HT-29 (cell line): ENCODE data around the gene PHEX. TPM values are rescaled to one million over a fixed set of nuclear protein-coding genes. Genes with fewer than 3 reads are reported as not detected.
A peak's percentile ranks its signal among the peaks of the same experiment; 100 is the strongest.

Source experiments
- DNase-seq: peaks from one replicate; pipeline ENCODE4 v3.0.0-alpha.2; 2015; ENCODE audit warnings: low spot score
- total RNA-seq: library from RNA; depleted of rRNA; stranded (reverse); fragments of >200 nt; shearing (Covaris generic); gene quantifications from 2 replicates; pipeline ENCODE4 v1.2.3, GENCODE V29; 2014

The PHEX gene
- total RNA-seq, 1 experiment from 2014 or later: 0.18 TPM

DNA sequence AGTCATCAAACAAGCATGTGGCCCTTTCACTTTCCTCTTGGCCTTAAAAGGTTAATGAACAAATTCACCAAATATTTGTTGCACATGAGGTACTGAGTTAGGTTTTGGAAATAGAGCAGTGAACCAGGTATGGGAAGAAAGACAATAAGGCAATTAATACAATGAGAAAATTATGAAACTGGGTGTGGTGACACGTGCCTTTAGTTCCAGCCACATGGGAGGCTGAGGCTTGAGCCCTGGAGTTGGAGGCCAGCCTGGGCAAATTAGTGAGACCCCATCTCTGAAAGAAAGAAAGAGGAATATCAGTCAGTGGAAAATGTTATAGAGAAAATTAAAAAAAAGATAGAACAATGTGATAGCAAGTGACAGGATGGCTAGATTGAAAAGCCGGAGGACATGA, 8.1 kb downstream of the PHEX start:
- no peak for DNase-seq

DNA sequence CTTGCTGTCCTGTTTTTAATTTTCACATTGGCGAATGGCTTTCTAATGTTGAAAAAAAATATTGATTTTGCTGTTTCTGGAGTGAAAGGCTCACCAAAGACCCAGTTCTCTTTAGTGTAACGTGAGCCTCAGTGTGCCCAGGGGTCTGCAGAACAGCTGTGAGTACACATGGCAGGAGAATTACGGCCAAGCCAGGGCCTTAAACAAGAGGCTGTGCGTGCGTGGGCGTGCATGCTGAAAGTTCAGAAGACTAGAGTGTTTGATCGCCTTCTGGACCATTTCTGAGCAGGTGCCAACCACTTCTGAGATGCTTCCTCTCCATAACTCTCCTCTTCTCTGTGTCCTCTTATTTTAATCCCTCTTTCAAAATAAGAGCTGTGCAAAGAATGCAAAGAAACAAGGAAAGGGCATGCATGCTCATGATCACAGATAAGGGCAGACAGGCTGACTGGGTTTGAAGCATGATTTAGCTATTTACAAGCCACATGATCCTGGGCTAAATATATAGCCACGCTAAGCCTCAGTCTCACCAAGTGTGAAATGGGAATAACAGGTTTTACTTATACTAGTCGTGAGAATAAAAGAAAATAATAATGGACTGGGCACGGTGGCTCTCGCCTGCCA, 9.9 kb downstream of the PHEX start:
- DNase-seq: no peak

DNA sequence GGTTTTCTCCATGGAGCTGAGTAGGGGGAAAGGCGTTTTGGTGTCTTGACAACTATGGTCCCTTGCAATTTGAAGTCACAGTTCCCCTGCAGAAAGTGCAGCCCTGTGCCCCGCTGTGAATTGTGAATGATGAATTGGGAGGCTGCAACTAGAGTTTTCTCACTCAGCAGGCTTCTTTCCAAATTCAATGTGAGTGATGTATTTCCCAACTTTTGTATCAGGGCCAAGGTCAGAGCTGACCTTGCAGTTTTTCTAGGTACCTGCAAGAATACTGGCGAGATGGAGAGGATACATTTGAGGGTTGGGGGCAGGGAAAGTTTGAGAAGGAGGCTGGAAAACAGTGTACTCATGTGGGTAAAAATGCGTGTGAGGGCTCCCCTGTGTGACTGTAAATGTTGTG, 11.7 kb downstream of the PHEX start:
- no peak for DNase-seq

DNA sequence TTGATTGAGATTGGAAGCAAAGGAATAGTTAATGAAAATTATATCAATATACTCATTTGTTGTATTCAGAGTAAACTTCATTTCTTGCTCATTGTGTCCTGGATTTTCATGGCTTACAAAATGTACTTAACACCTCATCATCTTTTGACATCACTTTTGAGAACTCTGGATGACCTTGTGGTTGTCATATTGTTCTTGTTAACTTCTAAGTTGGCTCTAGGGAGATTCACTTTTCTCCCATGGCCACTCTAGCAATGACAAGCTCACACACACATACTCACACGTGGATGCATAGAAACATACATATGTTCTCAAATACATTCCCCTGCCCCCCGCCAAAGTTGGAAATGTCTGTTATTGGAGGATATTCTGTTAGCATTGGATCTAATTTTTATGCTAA, 15.3 kb downstream of the PHEX start:
- no peak for DNase-seq

DNA sequence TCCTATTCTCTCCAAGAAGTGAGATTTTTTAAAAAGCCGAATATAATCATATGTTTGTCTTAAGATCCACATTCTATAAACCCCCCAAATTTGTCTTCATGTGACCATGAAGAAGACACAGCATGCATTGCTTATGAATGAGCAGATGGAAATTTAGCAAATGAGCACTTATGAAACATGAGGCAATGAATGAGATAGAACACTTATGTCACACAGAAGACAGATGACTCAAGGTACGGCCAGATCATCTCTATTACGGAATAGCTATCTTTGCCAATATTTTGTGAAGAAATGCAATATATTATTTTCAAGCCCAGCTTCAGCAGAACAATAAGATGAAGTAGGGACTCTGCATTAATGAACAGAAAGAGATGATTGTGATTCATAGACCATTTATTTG, 21.4 kb downstream of the PHEX start:
- DNase-seq: no peak

DNA sequence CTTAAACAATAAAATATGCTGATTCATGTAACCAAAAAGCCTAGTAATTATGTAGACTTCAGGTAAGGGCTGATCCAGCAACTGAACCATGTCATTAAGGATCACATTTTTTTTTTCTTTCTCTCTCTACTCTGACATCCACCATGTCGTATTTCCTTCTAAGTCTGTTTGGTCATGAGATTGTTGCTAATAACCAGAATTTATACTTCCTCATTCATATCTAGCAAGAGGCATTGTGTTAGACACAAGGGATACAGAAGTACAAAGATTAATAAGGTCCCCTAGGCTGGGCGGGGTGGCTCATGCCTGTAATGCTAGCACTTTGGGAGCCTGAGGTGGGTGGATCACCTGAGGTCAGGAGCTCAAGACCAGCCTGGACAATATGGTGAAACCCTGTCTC, 24.1 kb downstream of the PHEX start:
- DNase-seq: no peak

DNA sequence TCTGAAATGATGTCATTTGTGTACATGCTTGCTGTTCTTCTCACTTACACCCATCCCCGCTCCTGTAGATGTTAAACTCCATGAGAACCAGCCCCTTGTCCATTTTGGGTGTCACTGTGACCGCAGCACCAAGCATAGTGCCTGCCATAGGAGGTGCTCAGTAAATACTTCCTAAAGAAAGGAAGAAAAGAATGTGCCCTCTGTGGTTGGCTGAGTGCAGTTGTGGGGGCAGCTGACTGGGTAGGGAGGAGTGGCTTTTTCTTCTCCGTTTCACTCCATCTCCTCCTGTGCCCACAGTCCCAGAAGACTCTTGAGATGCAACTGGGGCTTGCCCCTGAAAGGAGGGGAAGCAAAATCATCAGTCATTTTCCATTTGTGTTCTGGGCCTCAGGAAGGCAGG, 25.5 kb downstream of the PHEX start:
- DNase-seq: no peak

DNA sequence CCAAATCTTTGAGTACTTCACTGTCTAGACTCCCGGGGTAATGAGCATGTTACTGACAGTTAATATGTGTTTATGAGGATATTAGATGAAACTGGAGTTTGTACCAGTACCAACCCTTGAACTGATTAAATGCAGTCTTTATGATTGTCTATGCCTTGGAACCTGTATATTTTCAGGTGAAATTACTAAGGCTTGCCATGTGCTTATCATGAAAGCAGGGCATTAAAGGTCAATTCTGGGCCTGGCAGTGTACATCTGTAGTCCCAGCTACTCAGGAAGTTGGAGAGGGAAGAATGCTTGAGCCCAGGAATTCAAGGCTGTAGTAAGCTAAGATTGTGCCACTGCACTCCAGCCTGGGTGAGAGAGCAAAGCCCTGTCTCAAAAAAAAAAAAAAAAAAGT, 27.6 kb downstream of the PHEX start:
- no peak for DNase-seq

DNA sequence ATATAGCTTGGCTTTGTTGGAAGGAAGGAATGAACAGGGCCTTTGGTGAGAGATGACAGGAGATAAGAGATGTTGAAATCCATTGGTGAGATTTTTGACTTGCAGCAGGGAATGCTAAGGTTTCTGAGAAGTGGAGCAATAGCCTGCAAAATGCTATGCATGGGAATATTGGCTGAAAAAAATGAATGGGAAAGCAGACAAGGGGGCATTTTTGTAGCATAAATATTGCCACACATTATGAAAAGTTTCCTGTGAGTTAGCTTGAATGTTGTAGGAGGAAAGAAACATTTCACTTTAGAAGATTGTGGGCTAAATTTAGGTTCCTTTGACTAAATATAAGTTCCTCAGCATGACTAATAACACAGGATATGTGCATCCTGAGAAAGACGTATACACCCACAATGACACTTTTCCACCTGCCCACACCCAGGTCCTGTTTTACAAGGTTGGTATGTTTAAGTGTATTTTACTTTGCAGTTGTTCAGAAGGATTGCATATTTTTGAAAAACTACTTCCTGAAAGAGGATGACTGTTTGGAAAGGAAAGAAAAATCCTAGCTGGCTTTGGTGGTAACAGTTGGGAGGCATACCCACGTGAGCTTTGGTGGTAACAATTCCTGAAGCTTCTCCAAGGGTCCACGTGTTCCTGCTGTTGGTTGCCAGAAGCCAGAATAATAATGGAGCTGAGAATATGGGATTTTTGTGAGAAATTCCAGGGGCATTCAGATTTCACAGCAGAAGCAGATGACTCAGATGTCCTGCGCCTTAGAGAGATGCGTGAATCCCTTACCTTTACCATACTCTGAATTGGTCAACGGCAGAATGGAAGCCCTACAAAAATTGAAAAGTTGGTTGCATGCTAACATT, 28.5 kb downstream of the PHEX start:
- DNase-seq: no peak

DNA sequence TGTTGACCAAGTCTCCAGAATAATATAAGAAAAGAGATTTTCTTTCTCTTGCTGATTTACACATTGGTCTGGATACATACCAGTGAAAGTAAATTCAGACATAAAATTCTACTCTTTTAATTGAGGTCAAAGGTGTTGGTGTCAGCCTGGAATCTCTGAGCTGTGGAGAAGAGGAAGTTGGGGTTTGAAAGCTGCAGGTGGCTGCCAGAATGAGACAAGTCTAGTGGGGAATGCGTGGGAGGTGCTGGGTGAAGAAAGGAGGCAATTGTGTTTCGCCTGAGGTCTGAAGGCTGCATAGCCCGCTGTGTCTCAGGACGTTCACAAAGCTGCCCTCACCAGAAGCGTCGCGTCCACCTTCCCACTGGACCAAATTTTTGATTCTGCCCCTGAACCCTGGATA, 31.2 kb downstream of the PHEX start:
- DNase-seq: peak; percentile 11

DNA sequence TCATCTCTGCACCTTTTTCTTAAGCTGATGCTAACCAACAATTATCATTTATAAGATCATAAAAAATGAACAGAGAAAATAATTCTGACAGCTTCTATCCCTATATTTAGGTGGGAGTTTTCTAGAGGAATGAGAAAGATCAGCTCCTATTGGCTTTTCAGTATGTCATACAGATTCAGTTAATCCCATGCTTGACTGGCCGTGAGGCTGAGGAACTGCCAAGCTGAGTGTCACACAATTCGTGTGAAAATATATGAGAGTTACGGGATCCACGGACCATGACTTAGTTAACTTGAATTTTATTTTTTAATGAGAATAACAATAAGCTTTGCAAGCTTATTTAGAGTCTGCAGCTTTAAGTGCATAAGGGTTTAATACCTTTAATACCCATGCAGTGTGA, 37.5 kb downstream of the PHEX start:
- DNase-seq: no peak

DNA sequence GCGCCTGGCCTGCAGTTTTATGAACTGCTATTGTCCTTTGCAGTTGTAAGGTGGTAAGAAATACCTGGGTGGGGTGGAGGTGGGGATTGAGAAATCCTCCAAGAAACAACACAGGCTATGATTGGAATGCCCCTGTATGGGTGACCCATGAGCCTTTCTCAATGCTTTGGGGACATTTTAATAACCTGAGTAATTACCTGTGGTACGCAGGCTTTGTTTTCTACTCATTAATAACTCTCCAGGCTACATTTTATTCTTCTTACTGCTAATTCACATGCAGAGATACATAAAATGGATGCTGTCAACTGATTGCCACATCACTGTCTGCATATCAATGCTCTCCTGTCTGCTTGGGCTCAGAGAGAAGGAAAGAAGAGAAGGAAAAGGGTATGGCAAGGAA, 41.8 kb downstream of the PHEX start:
- no peak for DNase-seq

DNA sequence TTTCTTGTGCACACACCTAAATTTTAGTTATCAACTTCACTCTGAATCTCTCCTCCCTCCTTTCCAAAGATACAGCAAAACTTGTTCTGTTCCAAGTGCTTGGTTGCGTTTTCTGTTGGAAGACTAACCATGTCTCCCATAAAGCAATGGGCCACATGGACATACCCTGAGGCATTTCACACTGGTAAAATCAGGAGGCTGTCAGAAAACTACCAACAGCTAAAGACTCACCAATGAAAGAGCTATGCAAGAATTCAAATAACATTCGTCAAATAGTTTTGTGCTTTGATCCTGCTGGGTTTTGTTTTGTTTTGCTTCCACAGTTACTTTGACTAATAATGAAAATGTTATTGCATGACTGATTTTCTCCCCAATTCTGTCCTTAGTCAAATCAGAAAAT, 46.0 kb downstream of the PHEX start:
- no peak for DNase-seq

DNA sequence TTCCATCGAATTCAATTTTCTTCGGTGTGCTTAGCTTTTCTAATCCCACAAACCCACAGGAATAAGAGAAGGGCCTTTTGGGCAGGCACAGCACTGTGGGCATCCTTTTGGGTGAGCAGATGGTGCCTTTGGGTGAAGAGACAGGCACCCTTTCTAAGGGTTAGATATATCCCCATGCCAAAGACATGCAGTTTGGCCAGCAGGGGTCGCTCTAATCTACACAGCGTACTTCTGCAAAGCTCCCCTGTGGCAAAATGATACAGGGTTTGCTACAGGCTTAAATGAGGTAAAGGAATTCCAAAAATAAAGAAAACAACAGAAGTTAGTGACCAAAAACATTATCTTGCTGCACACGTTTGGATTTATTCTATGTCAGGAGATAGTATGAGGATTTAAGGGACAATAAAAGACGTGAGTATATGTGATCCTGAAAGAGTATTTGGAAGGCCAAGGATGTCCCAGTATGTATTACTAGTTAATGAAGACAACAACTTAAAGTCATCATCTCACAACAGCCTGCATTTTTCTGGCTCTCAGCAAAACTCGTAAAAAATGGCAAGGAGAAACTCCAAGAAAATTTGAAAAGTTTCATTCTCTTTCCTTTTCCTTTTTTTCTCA, 49.5 kb downstream of the PHEX start:
- peak; percentile 79 for DNase-seq

DNA sequence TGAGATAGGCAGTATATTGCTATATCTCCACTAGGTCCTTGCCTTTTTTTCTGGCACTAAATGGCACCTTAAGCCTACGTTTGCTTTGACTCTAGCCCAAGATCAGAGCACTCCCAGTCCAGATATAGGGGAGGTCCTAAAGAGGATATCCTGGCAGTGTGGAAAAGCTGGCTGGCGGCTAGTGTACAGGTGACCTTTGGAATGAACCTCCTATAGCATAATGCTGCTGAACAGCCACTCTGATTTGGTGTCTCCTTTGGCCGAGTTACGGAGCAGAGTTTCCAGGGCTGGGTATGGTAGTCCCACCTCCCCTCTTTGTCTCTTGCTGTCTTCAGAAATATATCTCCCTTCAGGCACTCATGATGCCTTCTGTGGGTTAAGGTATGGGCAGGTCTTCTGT, 53.9 kb downstream of the PHEX start:
- DNase-seq: no peak

DNA sequence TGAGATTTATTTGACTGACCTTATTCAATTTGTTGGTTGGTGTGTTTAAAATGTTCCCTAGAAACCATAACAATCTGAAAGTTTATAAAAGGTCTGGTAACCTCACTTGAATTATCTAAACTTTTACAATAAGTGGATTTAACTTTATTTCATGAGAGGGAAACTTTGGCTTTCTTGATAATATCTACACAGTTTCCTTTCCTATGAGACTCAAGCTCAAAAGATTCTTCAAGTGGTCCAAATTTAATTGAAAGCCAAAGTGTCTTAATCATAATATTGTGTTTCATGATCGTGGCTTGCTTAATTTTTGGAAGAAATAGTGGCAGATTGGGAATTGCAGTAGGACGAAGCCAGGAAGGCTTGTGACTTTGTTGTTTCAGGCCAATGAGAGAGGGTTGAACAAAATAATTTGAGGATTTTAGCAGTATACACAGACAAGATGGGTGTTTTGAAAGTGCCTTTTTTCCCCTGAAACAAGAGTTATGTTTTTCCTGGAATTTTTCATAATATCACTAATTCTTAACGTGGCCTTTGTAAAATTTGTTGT, 55.0 kb downstream of the PHEX start:
- no peak for DNase-seq

DNA sequence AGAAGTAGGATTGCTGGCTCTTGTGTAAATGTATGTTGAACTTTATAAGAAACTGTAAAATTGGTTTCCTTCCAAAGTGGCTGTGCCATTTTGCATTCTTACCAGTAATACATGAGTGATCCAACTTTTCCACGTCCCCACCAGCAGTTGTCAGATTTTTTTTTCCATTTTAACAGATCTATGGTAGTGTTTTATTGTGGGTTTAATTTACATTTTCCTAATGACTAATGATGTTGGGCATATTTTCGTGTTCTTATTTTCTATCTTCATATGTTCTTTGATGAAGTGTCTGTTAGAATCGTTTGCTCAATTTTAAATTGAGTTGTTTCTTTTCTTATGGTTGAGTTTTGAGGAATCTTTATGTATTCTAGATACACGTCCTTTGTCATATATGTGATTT, 56.2 kb downstream of the PHEX start:
- DNase-seq: no peak

DNA sequence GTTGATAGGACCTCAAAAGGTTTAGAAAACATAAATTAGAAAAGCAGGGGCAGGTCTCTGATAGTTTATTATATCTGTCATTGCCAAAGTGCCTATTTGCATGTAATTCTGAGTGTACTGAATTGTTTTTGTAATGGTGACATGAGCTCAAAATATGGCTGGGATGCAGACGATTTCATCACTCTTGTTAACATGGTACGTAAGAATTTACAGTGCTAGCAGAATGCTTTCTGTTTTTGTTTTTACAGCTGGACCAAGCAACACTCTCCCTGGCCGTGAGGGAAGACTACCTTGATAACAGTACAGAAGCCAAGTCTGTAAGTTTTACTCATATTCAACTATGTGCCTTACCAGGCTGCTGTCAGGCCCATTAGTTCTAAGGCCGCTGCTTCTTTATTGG, 58.1 kb downstream of the PHEX start:
- no peak for DNase-seq

DNA sequence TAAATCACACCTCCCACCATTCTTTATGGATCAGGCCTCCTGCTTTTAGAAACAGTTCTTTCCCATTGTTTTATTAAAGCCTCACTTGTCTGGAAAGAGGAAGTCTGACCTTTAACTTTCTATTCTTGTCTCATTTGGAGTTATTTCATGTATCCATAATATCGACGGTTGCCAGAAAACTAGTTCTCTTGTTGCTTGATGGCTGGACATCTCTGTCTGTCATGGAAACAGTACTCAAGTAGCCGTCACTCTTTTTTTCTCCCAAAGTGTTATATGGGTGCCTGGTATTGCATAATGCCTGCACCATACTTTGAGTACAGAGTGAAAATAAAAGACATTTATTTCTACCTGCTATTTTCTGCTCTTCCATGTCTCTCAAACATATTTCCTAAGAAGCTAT, 61.4 kb downstream of the PHEX start:
- no peak for DNase-seq

DNA sequence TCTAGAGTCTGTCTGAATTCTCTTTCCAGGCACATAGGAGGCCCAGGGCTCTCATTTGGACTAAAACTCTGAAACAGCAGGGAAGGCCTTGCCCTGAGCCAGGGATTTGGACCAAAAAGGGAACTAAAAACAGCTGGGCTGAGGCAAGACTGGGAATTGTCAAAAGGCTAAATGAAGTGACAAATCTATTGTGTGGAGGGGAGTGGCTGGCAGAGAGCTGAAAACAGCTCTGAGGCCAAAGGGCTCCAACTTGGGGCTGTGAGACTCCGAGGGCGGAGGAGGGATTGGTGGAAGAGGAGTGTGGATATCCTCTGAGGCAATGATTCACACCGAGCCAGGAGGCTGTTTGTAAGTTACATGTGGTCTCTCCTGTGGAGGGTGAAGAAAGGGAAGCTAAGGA, 63.2 kb downstream of the PHEX start:
- DNase-seq: no peak

DNA sequence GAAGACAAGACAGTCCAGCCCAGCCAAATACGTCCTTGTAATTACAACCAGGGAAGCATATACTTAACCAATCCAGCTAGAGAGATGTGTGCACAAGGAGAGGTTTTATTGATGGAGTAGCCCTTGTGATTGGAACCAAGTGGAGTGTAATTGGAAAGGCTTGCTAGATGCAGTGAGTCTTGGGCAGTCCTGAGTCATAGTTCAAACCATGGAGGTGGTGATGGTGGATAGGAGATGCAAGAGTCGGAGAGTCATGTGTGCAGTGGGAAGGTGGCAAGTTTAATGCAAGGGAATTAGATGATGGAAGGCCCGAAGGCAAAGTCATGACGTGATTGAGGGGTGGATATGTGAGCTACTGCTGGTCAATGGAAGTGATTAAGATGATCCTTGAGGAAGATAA, 63.7 kb downstream of the PHEX start:
- no peak for DNase-seq

DNA sequence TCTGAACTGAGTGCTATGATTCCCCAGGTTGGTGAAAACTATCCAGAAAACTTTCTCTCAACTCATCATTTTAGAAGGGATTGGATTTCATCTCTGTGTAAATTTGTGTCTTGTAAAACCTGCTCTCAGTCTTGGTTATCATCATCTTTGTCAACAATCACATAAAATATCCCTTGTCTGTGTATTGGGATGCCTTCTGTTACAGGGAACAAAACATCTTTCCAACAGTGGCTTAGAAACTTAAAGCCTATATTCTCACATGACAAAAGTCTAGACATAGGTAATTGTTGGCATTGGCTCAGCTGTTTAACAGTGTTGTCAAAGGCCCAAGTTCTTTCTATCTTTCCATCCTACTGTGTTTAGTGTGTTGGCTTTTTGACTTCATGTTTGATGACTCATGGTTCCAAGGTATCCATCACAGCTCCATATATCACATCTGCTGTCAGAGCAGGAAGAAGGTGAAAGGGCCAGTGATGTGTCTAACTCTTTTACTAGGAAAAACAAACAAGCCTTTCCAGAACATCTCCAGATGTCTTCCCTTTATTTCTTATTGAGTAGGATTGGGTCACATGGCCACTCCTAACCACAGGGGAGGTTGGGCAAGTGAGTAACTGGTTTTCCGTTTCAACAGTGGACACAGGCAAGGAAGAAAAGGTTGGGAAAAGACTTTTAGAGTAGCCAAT, 65.0 kb downstream of the PHEX start:
- DNase-seq: peak; percentile 72
